GM18858 (cell line): Measurements from ENCODE around the gene GPC4.
"Not testable (repeated sequence)": the region's sequence is repeated elsewhere in the genome, so short reads cannot be mapped to it uniquely, and the experiment has no call there.

Experiments
- ATAC-seq: cut with Tn5 transposase; IDR thresholded peaks from one replicate; pipeline ENCODE4 v1.9.1; 2021; ENCODE audit not compliant: unreplicated experiment

GPC4 gene

GRCh38 chrX:133369065-133369464 lies 46.2 kb downstream of the GPC4 start:
- no peak for ATAC-seq

DNA sequence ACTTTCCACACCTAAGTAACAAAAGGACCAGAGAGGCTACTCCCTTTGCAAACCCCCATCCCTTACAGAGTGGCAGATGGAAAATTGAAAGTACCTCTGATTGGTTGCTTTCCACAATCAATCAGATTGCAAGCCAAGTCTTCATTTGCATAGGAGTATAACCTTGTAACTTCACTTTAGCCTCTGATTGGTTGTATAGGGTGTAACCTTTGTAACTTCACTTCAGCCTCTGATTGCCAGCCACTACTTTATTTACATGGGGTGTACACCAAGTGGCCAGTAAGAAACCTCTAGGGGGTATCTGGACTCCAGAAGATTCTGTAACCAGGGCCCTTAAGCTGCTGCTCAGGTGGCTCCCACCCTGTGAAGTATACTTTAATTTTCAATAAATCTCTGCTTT lies 48.6 kb downstream of the GPC4 start:
- ATAC-seq = no peak

- ATAC-seq = no peak
Measured at GRCh38 chrX:133365871-133366611, 49.2 kb downstream of the GPC4 start.

DNA sequence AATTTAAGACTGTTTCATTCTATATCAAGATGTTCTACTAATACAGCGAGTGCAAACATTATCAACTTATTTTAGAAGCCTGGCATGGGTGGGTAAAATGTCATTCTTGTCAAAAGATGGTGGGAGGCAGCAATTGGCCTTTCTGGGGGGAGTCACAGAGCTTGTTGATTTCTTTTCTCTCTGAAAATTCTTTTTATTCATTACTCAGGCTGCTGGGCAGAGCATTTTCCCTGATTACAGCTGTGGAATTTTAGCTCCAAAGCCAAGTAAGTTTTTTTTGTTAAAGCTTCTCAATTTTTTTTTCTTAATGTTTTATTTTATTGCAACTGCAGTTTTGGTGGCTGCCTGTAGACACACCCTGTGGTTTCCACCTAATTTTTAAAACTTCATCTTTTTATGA lies 50.4 kb downstream of the GPC4 start:
- ATAC-seq = no peak

GRCh38 chrX:133364196-133364595 lies 51.1 kb downstream of the GPC4 start:
- no peak for ATAC-seq

GRCh38 chrX:133362538-133362937 lies 52.8 kb downstream of the GPC4 start:
- no peak for ATAC-seq

- ATAC-seq = no peak
Measured at GRCh38 chrX:133359466-133359865, 55.8 kb downstream of the GPC4 start.

- ATAC-seq = no peak
Measured at GRCh38 chrX:133353233-133353632, 62.1 kb downstream of the GPC4 start.

GRCh38 chrX:133350751-133351150 lies 64.5 kb downstream of the GPC4 start:
- no peak for ATAC-seq

GRCh38 chrX:133346026-133346425 lies 69.3 kb downstream of the GPC4 start:
- no peak for ATAC-seq

DNA sequence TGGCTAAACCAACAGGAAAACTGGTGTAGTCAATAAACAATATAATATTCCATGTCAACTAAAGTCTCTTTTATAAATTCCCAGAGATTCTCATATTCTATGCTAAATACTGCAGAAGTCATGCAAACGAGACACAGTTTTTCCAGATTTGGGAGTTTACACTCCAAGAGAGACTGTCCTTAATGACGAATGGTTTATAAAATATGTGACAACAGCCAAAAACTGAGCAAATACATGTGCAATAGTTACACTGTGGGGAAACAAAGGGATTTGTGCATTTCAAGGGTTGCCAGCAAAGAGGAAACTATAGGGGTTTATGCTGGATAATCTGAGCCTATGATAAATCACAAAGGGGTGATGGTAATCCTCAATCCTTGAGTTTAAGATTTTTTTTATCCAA lies 75.7 kb downstream of the GPC4 start:
- ATAC-seq = no peak

DNA sequence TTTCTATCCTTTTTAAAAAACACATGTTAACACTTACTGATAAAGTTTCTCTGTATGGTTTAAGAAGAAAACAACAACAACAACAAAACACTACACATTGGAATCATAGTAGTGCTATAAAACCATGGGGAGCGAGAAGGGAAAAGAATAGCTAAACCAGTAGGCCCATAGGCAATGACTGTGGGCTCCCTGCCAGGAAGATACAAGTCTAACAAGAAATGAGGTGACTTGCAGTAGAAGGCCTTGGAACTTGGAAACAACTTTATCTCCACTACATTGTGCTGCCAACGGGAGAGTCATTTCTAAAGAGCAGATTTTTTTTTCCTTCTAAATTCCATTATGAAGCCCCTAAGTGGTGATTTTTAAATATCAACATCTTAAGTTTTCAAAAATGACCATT lies 78.0 kb downstream of the GPC4 start:
- no peak for ATAC-seq

DNA sequence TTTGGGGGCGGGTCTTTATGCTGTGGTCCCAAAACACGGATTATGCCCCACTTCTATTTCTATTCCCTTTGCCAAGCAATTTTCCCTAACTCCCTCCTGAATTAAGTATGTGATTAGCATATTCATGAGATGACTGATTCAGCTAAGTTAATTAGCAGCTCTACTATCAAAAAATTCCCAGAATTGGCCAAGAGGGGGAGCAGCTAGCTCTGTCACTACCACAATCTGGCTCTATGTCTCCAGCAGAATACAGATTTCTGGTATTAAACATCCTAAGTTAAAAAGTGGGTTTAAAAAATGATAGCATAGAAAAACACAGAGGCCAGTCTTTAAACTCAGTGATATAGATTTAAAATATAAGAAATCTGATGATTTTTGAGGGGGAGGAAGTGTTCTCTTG lies 80.3 kb downstream of the GPC4 start:
- ATAC-seq = no peak

- no peak for ATAC-seq
Measured at GRCh38 chrX:133333154-133333750, 82.0 kb downstream of the GPC4 start.

GRCh38 chrX:133332737-133333136 lies 82.6 kb downstream of the GPC4 start:
- no peak for ATAC-seq

- ATAC-seq = no peak
Measured at GRCh38 chrX:133330956-133331355, 84.3 kb downstream of the GPC4 start.

DNA sequence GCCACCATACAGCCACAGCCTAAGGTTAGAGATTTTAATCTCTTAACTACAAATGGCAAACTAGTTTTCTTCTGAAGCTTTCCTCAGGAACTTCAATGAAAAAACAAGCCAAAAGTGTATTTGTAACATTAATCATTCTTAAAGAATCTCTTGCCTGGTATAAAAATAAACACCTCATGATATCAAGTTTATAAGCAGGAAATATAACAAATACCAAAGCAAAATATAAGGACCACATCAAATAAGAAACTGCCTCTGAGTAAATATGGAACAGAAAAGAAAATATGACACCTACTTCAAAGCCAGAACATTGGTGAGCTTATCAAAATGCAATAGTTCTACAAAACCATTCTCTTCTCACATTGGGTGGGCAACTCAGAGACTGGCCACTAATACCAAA lies 89.9 kb downstream of the GPC4 start:
- no peak for ATAC-seq

DNA sequence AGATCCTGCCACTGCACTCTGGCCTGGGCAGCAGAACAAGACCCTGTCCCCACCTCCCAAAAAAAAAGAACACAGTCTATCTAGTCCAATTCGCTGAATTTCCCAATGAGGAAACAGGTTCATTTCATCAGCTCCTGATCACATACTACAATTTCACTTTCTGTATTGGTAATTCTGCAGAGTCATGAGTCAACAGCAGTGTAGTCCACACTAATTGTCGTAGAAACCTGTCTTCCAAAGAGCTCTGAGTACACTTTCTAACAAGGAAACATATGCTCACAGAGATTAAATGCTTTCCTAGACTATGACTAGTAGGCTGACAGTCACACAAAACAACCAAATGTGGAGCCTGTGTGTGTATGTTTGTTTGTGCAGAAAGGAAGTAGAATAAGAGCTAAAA lies 91.9 kb downstream of the GPC4 start:
- no peak for ATAC-seq

GRCh38 chrX:133322269-133322668 lies 93.0 kb downstream of the GPC4 start:
- not testable (repeated sequence) for ATAC-seq

DNA sequence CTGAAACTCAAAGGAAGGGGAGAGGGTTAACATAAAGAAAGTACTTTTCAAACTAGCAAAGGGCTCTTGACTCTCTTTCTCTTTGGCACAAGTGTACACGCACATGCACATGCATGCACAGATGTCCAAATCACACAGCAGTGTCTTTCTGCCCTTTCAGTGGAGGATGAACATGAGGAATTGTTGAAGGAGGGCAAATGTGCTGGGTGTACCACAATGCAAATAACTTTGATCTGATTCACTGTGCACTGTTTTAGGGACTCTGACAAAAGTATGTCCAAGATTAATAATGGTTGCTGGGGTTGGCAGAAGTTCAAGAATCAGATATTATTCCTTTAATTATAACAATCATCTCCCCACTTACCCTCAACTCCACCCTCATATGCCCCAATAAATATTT lies 93.8 kb downstream of the GPC4 start:
- no peak for ATAC-seq

DNA sequence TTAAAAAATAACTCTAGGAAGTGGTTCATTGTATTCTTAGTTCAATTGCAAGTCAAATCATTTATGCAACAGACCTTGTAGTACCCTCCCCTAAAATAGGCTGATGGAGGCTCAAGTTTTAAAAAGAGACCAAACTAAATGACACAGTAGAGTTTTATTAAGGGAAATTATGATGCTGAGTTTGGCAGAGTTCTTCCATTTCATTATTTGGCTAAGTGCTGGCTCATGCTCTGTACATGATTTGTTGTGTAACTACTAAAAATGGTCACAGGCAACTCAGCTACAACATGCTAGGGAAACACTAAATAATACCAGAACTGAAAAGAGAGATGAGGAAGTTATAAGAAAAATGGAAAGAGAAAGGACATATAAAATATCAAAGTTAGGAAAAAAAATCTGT lies 101.0 kb downstream of the GPC4 start:
- no peak for ATAC-seq

DNA sequence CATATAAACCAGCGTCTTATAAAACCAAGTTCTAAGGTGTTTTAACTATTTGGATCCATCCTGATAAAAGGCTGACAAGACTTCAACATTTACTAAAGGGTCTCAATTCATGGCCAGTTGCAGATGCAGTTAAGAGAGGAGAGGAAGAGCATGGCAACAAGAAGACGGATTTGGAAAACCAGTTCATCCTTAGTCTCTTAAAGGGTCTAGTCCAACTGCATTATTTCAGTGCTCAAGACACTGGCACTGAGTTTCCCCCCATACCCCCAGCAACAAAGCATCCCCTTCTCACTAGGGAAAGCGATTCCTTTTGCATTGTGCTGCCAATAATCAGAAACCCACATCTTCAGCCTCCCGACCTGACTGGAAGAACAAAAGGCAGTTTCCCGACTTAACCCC lies 106.8 kb downstream of the GPC4 start:
- ATAC-seq = no peak
